Measurements from ENCODE around the gene SCN1B. TPM values are rescaled to one million over a fixed set of nuclear protein-coding genes. Genes with fewer than 3 reads are reported as not detected.

SCN1B gene
- total RNA-seq, 1 donor from 2014 or later = 5.8 TPM

- H3K27me3 Mint-ChIP-seq (ENCODE audit: low read depth) = peaks cover 12% of the 10 kb centered on the region
- no peak overlapping the region for H3K4me3 Mint-ChIP-seq (ENCODE audit: unreplicated experiment)
- no peaks in the 10 kb centered on the region for H3K9me3 Mint-ChIP-seq (ENCODE audit: low read depth)
- peaks cover 20% of the 10 kb centered on the region for H3K4me1 Mint-ChIP-seq (ENCODE audit: low read depth)
- H3K27ac Mint-ChIP-seq (ENCODE audit: unreplicated experiment) = no peak overlapping the region
- DNase-seq (ENCODE audit: low spot score) = no peak
- TF ChIP-seq CTCF (IDR thresholded peaks at IDR 0.05) = peak; percentile 94
- no peaks in the 10 kb centered on the region for H3K36me3 Mint-ChIP-seq (ENCODE audit: low read depth)
Measured at GRCh38 chr19:35066691-35067563, 36.7 kb downstream of the SCN1B start.

GRCh38 chr19:35068941-35069634 is 38.8 kb downstream of the SCN1B start:
- DNase-seq (ENCODE audit: low spot score) = no peak
- Mint-ChIP-seq H3K4me1 (ENCODE audit: low read depth) (peaks cover 20% of the 10 kb centered on the region), H3K9me3 (ENCODE audit: low read depth) (no peaks in the 10 kb centered on the region), H3K27ac (ENCODE audit: unreplicated experiment) (peak overlapping the region; percentile 33), H3K36me3 (ENCODE audit: low read depth) (no peaks in the 10 kb centered on the region), H3K27me3 (ENCODE audit: low read depth) (peaks cover 4% of the 10 kb centered on the region), H3K4me3 (ENCODE audit: unreplicated experiment) (no peak overlapping the region)
- TF ChIP-seq CTCF (IDR thresholded peaks at IDR 0.05) = no peak

- no peak overlapping the region for H3K4me3 Mint-ChIP-seq (ENCODE audit: unreplicated experiment)
- H3K9me3 Mint-ChIP-seq (ENCODE audit: low read depth) = no peaks in the 10 kb centered on the region
- H3K36me3 Mint-ChIP-seq (ENCODE audit: low read depth) = no peaks in the 10 kb centered on the region
- DNase-seq (ENCODE audit: low spot score) = no peak
- H3K27ac Mint-ChIP-seq (ENCODE audit: unreplicated experiment) = no peak overlapping the region
- TF ChIP-seq CTCF (IDR thresholded peaks at IDR 0.05) = no peak
- peaks cover 20% of the 10 kb centered on the region for H3K4me1 Mint-ChIP-seq (ENCODE audit: low read depth)
- peaks cover 2% of the 10 kb centered on the region for H3K27me3 Mint-ChIP-seq (ENCODE audit: low read depth)
Measured at GRCh38 chr19:35069696-35070095, 39.4 kb downstream of the SCN1B start.

GRCh38 chr19:35070471-35070870 is 40.2 kb downstream of the SCN1B start:
- H3K4me1 Mint-ChIP-seq (ENCODE audit: low read depth) = peaks cover 20% of the 10 kb centered on the region
- DNase-seq (ENCODE audit: low spot score) = no peak
- TF ChIP-seq CTCF (IDR thresholded peaks at IDR 0.05) = no peak
- no peak overlapping the region for H3K27ac Mint-ChIP-seq (ENCODE audit: unreplicated experiment)
- H3K27me3 Mint-ChIP-seq (ENCODE audit: low read depth) = peaks cover 6% of the 10 kb centered on the region
- H3K4me3 Mint-ChIP-seq (ENCODE audit: unreplicated experiment) = no peak overlapping the region
- H3K9me3 Mint-ChIP-seq (ENCODE audit: low read depth) = no peaks in the 10 kb centered on the region
- H3K36me3 Mint-ChIP-seq (ENCODE audit: low read depth) = no peaks in the 10 kb centered on the region

- Mint-ChIP-seq H3K27ac (ENCODE audit: unreplicated experiment) (no peak overlapping the region), H3K4me1 (ENCODE audit: low read depth) (peaks cover 16% of the 10 kb centered on the region), H3K27me3 (ENCODE audit: low read depth) (peaks cover 10% of the 10 kb centered on the region), H3K4me3 (ENCODE audit: unreplicated experiment) (no peak overlapping the region), H3K9me3 (ENCODE audit: low read depth) (no peaks in the 10 kb centered on the region), H3K36me3 (ENCODE audit: low read depth) (no peaks in the 10 kb centered on the region)
- no peak for TF ChIP-seq CTCF (IDR thresholded peaks at IDR 0.05)
- no peak for DNase-seq (ENCODE audit: low spot score)
Measured at GRCh38 chr19:35073516-35073915, 43.2 kb downstream of the SCN1B start.

Measured in chondrocyte (in vitro differentiated cells).